T-helper 1 cell treated with Interleukin-12 subunit alpha and Interleukin-12 subunit beta and Interleukin-4 antibody, amounts not matched to agents 30 μg/mL and 1 μg/mL, for 36 hours (primary cell): Measurements from ENCODE around the gene ATG16L2.
A peak's percentile ranks its signal among the peaks of the same experiment; 100 is the strongest.
"Not testable (repeated sequence)": the region's sequence is repeated elsewhere in the genome, so short reads cannot be mapped to it uniquely, and the experiment has no call there.

ENCODE experiments used
- H3K27ac Mint-ChIP-seq: one replicate; pipeline ENCODE4 v1.8.0; 2021; ENCODE audit warnings: mild to moderate bottlenecking, mixed read lengths
- H3K27me3 Mint-ChIP-seq: one replicate; pipeline ENCODE4 v1.8.0; 2021; ENCODE audit warnings: low read depth, mixed read lengths
- H3K36me3 Mint-ChIP-seq: one replicate; pipeline ENCODE4 v1.8.0; 2021; ENCODE audit warnings: low read depth, mixed read lengths
- H3K4me1 Mint-ChIP-seq: one replicate; pipeline ENCODE4 v1.8.0; 2021; ENCODE audit warnings: low read depth, mixed read lengths
- H3K4me3 Mint-ChIP-seq: one replicate; pipeline ENCODE4 v1.8.0; 2021; ENCODE audit warnings: mild to moderate bottlenecking, moderate library complexity, mixed read lengths
- H3K9me3 Mint-ChIP-seq: one replicate; pipeline ENCODE4 v1.8.0; 2021; ENCODE audit warnings: mixed read lengths

Gene ATG16L2

DNA sequence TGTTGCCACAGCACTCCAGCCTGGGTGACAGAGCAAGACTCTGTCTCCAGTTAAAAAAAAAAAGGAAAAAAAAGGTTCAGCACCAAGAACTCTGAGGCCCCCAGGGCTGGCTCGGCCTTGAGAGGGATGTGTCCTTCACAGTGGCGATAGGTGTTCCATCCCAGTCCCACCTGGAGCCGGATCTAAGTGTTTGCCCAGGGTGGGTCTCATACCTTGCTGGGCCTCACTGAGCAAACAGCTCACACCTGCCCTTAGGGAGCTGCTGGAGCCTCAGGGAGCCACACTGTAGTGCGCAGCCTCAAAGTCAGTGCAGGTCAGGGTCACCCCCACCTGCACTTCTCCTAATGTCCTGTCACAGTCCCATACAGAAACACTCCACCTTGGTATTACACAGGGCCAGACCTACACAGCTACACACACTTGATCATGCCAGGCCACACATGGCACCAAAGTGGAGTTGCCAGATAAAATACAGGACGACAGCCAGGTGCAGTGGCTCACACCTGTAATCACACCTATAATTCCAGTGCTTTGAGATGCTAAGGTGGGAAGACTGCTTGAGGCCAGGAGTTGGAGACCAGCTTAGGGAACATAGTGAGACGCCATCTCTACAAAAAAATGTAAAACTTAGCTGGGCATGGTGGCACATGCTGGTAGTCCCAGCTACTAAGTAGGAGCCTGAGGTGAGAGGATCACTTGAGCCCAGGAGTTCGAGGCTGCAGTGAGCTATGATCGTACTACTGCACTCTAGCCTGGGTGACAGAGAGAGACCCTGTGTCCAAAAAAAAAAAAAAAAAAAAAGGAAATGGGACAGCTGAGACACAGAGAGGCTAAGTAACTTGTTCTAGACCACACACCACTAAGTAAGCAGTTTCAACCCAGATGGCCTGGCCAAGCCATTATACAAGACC, 27.7 kb upstream of the ATG16L2 start:
- Mint-ChIP-seq H3K4me3 (no peak overlapping the region), H3K27ac (no peak overlapping the region), H3K27me3 (no peaks in the 10 kb centered on the region), H3K9me3 (no peaks in the 10 kb centered on the region), H3K4me1 (peaks cover 24% of the 10 kb centered on the region), H3K36me3 (no peaks in the 10 kb centered on the region)

DNA sequence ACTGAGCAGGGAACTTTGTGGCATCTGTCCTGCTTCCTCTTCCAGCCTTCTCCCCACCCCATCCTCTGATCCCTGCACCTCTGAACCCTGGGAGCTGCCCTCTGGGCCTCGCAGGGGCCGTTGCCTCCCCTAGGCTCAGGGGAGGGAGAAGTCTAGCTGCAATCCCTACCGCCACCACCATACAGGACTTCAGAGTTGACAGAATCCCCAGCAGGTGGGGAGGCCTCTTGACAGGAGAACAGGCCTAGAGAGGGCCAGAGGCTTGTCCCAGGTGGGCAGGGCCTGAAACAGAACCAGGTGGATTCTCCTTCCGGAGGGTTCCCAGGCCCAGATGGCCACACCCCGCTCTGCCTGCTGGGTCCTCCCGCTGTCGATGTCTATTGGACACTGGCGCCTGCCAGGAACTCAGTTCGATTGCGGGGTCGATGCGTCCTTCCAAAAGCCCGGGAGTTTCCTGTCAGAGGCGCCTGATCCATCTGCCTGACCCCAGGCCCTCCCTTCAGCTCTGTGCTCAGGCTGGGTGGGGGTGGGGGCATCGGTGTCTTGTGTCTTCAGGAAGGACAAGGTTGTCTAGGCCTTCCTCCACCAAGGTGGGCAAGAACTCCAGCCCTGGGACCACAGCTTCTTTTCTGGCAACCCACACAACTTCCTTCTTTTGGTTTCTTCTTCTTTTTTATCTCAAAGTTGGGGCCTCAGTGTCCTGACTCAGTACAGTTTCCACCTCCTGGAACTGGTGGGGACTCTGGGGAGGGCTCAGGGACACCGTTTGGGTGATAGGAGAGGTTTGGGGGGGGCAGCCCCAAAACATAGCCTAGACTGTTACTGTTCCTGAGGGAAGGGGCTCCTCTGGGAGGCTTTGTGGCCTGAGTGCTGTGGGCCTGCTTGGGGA, 26.8 kb upstream of the ATG16L2 start:
- H3K4me3 Mint-ChIP-seq = no peak overlapping the region
- peaks cover 20% of the 10 kb centered on the region for H3K4me1 Mint-ChIP-seq
- no peaks in the 10 kb centered on the region for H3K36me3 Mint-ChIP-seq
- no peaks in the 10 kb centered on the region for H3K27me3 Mint-ChIP-seq
- H3K27ac Mint-ChIP-seq = peak overlapping the region; percentile 45
- H3K9me3 Mint-ChIP-seq = no peaks in the 10 kb centered on the region

DNA sequence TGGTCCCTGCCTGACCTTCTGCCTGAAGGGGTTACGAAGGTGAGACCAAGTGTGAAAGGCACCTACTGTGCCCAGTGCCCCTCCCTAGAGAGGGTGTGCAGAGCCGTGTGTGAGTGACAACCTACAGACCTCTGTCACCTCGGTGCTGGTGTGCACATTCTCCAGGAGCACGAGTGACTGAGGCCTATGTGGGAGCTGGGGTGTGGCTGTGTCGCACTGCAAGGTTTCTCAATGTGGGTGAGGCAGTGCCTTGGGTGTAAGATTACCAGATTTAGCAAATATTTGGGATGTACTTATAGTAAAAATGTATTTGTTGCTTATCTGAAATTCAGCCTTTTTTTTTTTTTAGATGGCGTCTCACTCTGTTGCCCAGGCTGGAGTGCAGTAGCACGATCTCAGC, 26.0 kb upstream of the ATG16L2 start:
- no peak overlapping the region for H3K27ac Mint-ChIP-seq
- H3K9me3 Mint-ChIP-seq = no peaks in the 10 kb centered on the region
- H3K4me1 Mint-ChIP-seq = peaks cover 21% of the 10 kb centered on the region
- no peaks in the 10 kb centered on the region for H3K27me3 Mint-ChIP-seq
- no peaks in the 10 kb centered on the region for H3K36me3 Mint-ChIP-seq
- no peak overlapping the region for H3K4me3 Mint-ChIP-seq

DNA sequence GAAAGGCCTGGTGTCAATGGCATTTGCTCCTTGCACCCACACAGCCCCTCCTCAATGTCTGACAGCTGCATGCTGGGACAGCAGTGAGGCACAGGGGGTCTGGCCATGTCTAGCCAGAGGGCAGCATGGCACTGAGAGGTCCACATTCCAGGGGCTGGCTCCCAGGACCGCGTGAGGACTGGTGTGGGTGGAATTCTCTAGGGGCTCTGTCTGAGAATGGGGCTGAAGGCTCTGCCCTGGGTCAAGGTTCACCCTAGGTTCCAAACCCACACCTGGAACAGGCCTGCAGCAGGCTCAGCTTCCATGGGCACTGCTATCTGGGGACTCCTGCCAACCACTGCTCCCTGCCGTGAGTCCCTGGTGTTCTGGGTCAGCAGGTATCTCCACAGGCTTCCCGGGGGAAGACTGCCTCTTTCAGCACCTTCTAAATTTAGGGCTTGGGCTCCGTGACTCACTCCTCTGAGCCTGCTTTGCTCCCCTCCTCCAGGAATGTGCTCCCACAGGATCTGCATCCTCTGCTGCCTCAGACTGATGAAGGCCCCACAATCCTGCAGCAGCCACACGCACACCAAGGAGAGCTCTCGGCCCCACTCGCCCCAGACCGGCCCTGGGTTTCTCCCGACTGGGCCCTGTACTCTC, 24.6 kb upstream of the ATG16L2 start:
- H3K36me3 Mint-ChIP-seq = no peaks in the 10 kb centered on the region
- no peak overlapping the region for H3K4me3 Mint-ChIP-seq
- H3K27me3 Mint-ChIP-seq = no peaks in the 10 kb centered on the region
- peaks cover 29% of the 10 kb centered on the region for H3K4me1 Mint-ChIP-seq
- H3K9me3 Mint-ChIP-seq = no peaks in the 10 kb centered on the region
- H3K27ac Mint-ChIP-seq = no peak overlapping the region

DNA sequence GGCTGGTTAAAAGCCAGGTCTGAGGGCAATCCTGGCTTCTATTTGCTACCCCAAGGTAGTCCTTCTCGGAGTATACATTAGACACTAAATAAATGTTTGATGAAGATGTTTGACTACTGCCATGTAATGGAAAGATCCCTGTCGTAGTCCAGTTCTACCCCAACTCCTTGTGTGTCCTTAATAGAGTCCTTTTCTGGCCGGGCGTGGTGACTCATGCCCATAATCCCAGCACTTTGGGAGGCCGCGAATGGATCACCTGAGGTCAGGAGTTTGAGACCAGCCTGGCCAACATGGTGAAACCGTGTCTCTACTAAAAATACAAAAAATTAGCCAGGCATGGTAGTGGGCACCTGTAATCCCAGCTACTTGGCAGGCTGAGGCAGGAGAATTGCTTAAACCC, 23.0 kb upstream of the ATG16L2 start:
- not testable (repeated sequence) for H3K27ac Mint-ChIP-seq, H3K27me3 Mint-ChIP-seq, H3K36me3 Mint-ChIP-seq, H3K4me3 Mint-ChIP-seq, H3K9me3 Mint-ChIP-seq
- H3K4me1 Mint-ChIP-seq = peaks cover 32% of the 10 kb centered on the region

- Mint-ChIP-seq H3K9me3 (no peaks in the 10 kb centered on the region), H3K4me3 (peak overlapping the region; percentile 1)
Observed at GRCh38 chr11:72792437-72793021, 21.7 kb upstream of the ATG16L2 start.

GRCh38 chr11:72793076-72793424, 21.2 kb upstream of the ATG16L2 start:
- Mint-ChIP-seq H3K9me3 (no peaks in the 10 kb centered on the region), H3K27ac (peak overlapping the region; percentile 100), H3K36me3 (no peaks in the 10 kb centered on the region), H3K4me1 (peaks cover 23% of the 10 kb centered on the region), H3K27me3 (no peaks in the 10 kb centered on the region), H3K4me3 (peak overlapping the region; percentile 96)

More at GRCh38 chr11:72792437-72793021, 21.7 kb upstream of the ATG16L2 start:
- Mint-ChIP-seq H3K27me3 (no peaks in the 10 kb centered on the region), H3K27ac (peak overlapping the region; percentile 100), H3K36me3 (no peaks in the 10 kb centered on the region), H3K4me1 (peaks cover 26% of the 10 kb centered on the region)

DNA sequence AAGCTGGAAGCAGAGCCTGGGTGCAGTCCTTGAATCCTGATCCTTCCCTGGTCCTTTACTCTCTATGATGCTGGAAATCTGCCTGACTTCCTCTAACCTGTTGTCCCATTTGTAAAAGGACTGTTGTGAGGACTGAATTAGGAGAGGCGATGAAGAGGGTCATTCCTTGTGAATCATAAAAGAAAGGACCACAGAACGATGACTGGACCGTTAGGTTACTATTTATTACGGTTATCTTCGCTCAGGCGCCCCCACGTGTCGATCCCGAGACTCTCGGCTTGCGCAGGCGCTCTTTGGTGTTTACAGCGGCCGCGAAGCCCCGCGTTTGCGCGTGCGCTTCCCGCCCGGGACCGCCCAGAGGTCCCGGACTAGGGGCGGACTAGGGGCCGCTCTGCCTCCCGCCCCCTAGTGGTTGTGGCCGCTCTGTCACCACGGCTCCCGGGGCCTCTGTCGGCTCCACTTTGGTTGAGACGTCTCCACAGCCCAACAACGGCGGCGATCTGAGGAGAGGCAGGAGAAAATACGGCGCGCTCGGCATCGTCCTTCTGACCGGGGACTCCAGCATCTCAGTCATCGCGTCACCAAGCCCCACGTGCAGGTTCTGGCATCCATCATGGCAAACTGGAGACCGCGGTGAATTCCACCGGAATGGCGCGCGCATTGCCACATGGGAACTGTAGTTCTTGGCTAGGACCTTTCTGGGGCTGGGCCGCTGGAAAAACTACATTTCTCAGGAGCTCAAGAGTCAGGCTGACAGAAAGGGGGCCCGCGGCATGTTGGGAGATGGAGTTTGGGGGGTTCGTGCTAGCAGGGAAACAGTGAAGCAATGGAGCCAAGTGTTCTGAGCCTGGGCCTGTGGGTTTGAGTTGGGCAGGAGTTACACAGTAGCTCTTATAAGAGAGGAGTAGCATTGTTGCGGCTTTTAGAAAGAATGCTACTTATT, 20.5 kb upstream of the ATG16L2 start, which contains the start of gene STARD10:
Gene STARD10 (minus strand): TSS at position 623 of the 943 bp plus-strand sequence. CDS start 12,866 bp downstream, outside the sequence.
- no peaks in the 10 kb centered on the region for H3K27me3 Mint-ChIP-seq
- peak within 1 kb of the TSS; percentile 100 for H3K27ac Mint-ChIP-seq
- H3K4me1 Mint-ChIP-seq = peaks cover 21% of the 10 kb centered on the region
- peak within 1 kb of the TSS; percentile 96 for H3K4me3 Mint-ChIP-seq
- no peaks in the 10 kb centered on the region for H3K9me3 Mint-ChIP-seq
- H3K36me3 Mint-ChIP-seq = no peaks in the 10 kb centered on the region

DNA sequence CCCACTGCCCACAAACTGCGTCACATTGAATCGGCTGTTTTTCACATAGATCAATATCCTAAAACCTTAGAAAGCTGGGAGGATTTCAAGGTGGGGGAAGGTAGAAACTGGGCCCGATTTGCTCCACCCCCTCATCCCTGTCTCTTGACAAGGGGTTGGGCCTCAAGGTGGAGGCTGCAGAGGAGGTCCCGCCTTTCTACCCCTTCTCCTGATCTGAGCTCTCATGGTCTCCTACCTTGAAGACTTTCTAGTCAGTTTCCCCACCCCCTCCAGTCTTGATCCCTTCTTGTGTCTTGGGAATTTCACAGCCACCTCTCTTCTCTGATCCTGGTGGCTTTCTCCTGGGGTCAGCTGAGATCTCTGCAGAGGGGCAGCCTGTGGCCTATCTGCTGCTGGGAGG, 15.8 kb upstream of the ATG16L2 start:
- Mint-ChIP-seq H3K4me1 (peaks cover 9% of the 10 kb centered on the region), H3K9me3 (no peaks in the 10 kb centered on the region), H3K4me3 (no peak overlapping the region), H3K27ac (no peak overlapping the region), H3K36me3 (peaks cover 4% of the 10 kb centered on the region), H3K27me3 (no peaks in the 10 kb centered on the region)

DNA sequence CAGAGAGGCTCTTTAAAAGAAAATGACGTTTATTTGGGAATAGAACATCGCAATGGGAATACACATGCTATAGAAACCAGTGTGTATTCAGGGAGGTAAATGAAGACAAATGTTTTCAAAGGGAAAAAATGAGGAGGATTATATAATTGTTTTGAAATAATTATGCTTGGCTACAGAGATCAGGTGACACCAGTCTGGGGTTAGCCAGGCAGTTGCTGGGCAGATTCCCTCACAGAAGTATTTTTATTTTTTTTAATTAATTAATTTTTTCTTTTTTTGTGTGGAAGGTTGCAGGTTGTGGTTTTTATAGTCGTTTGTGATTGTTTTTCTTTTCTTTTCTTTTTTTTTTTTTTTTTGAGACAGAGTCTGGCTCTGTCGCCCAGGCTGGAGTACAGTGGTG, 14.8 kb upstream of the ATG16L2 start:
- H3K4me1 Mint-ChIP-seq = peaks cover 4% of the 10 kb centered on the region
- peaks cover 4% of the 10 kb centered on the region for H3K36me3 Mint-ChIP-seq
- no peaks in the 10 kb centered on the region for H3K27me3 Mint-ChIP-seq
- no peak overlapping the region for H3K4me3 Mint-ChIP-seq
- no peak overlapping the region for H3K27ac Mint-ChIP-seq
- no peaks in the 10 kb centered on the region for H3K9me3 Mint-ChIP-seq

GRCh38 chr11:72802822-72803221, 11.4 kb upstream of the ATG16L2 start:
- peaks cover 8% of the 10 kb centered on the region for H3K36me3 Mint-ChIP-seq
- no peak overlapping the region for H3K4me3 Mint-ChIP-seq

DNA sequence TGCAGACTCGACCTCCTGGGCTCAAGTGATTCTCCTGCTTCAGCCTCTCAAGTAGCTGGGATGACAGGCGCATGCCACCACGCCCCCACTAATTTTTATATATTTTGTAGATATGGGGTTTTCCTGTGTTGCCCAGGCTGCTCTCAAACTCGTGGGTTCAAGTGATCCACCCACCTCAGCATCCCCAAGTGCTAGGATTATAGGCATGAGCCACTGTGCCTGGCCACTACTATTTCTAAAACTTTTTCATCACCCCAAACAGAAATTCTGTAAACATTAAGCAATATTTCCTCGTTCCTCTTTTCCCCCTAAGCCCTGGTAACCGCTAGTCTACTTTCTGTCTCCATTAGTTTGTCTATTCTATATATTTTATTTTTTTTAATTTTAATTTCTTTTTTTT, 9.0 kb upstream of the ATG16L2 start:
- Mint-ChIP-seq H3K9me3 (no peaks in the 10 kb centered on the region), H3K27me3 (no peaks in the 10 kb centered on the region), H3K4me3 (no peak overlapping the region), H3K4me1 (peaks cover 3% of the 10 kb centered on the region), H3K36me3 (peaks cover 20% of the 10 kb centered on the region), H3K27ac (no peak overlapping the region)

More at GRCh38 chr11:72802822-72803221, 11.4 kb upstream of the ATG16L2 start:
- no peaks in the 10 kb centered on the region for H3K9me3 Mint-ChIP-seq
- no peaks in the 10 kb centered on the region for H3K27me3 Mint-ChIP-seq
- H3K4me1 Mint-ChIP-seq = peaks cover 2% of the 10 kb centered on the region
- no peak overlapping the region for H3K27ac Mint-ChIP-seq

DNA sequence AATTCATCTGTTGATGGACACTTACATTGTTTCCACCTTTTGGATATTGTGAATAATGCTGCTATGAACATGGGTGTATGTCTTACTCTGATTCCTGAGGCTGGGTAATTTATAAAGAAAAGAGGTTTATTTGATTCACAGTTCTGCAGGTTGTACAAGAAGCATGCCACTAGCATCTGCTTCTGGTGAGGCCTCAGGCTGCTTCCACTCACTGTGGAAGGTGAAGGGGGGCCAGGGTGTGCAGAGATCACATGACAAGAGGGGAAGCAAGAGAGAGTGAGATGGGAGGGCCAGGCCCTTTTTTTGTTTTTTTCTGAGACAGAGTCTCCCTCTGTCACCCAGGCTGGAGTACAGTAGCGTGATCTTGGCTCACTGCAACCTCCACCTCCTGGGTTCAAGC, 7.8 kb upstream of the ATG16L2 start:
- peaks cover 11% of the 10 kb centered on the region for H3K4me1 Mint-ChIP-seq
- H3K27me3 Mint-ChIP-seq, H3K4me3 Mint-ChIP-seq, H3K27ac Mint-ChIP-seq, H3K9me3 Mint-ChIP-seq: not testable (repeated sequence)
- H3K36me3 Mint-ChIP-seq = peaks cover 27% of the 10 kb centered on the region
